Measurements from ENCODE around the gene USP22. TPM values are rescaled to one million over a fixed set of nuclear protein-coding genes. Genes with fewer than 3 reads are reported as not detected.

USP22 gene
- total and polyA plus RNA-seq, 2 of the 4 experiments (the other 2 are of a cell fraction): 161 to 319 TPM

GRCh38 chr17:20960871-20961270 lies 81.9 kb downstream of the USP22 start:
- no peak overlapping the region for H2BK20ac ChIP-seq (ENCODE audit: low read depth, low read length)
- no peak overlapping the region for H3K4ac ChIP-seq (ENCODE audit: low read depth, low read length)
- H2AK5ac ChIP-seq (ENCODE audit: low read depth, low read length): no peak overlapping the region
- 50% methylated on average over 2 of the region's 7 CpGs; no CpG with 5 or more reads in 1 of the 2 experiments for WGBS, 2 experiments (ENCODE audit: extremely low coverage in 2 of 2, insufficient read length in 1 of 2)
- H3K9ac ChIP-seq (ENCODE audit: low read depth, low read length): no peak overlapping the region
- no peak overlapping the region for H3K23ac ChIP-seq (ENCODE audit: low read depth, low read length)
- H3K36me3 ChIP-seq (ENCODE audit: control insufficient read depth, insufficient read depth, low read length): no peaks in the 10 kb centered on the region
- no peak overlapping the region for H3K27ac ChIP-seq (ENCODE audit: insufficient read depth, low read length)
- H3K4me1 ChIP-seq (ENCODE audit: control insufficient read depth, insufficient read depth, low read length): no peaks in the 10 kb centered on the region; the same call in 1 of the 2 replicates
- H2BK15ac ChIP-seq (ENCODE audit: low read depth, low read length): no peak overlapping the region
- no TSS peak for BruUV-seq (replicated peaks)
- ChIA-PET CTCF (no interaction called here), POLR2A (ENCODE audit: unreplicated experiment) (no interaction called here)
- H4K5ac ChIP-seq (ENCODE audit: low read depth, low read length): no peak overlapping the region
- no peak overlapping the region for H4K91ac ChIP-seq (ENCODE audit: insufficient read depth, low read depth, low read length)
- H3K4me2 ChIP-seq (ENCODE audit: low read depth, low read length): no peak overlapping the region
- H4K8ac ChIP-seq (ENCODE audit: low read depth in 2 of 2, low read length in 2 of 2): no peak overlapping the region
- no peak overlapping the region for H2BK120ac ChIP-seq (ENCODE audit: low read depth, low read length)
- TF ChIP-seq FOS (IDR thresholded peaks at IDR 0.05; ENCODE audit: low read depth, low read length) (no peak), RAD21 (IDR thresholded peaks at IDR 0.05; ENCODE audit: low read length) (no peak), MAFK (IDR thresholded peaks at IDR 0.05; ENCODE audit: low read depth, low read length) (no peak)
- H3K56ac ChIP-seq (ENCODE audit: extremely low read depth, insufficient read depth, low read length): no peak overlapping the region
- H3K18ac ChIP-seq (ENCODE audit: low read depth, low read length): no peak overlapping the region
- H2AK9ac ChIP-seq (replicated peaks; ENCODE audit: low read depth, low read length, poor library complexity): no peak overlapping the region
- H3K9me3 ChIP-seq (ENCODE audit: control insufficient read depth, insufficient read depth, low read length): no peaks in the 10 kb centered on the region
- no peak overlapping the region for H2BK5ac ChIP-seq (ENCODE audit: low read depth, low read length, poor library complexity, severe bottlenecking)
- no peak overlapping the region for H3K4me3 ChIP-seq (ENCODE audit: insufficient read depth, low read depth, low read length)
- in situ Hi-C loops (cut with MboI; ENCODE audit: low sequenced_read_pairs) (no loop called here), dilution Hi-C loops (cut with HindIII; ENCODE audit: low sequenced_read_pairs, unreplicated experiment) (no loop called here), intact Hi-C loops (cut with micrococcal nuclease) (no loop called here)
- H2AFZ ChIP-seq (replicated peaks; ENCODE audit: low read length, poor library complexity): no peak overlapping the region
- no peaks in the 10 kb centered on the region for H3K79me1 ChIP-seq (ENCODE audit: low read depth in 1 of 2, low read length in 2 of 2)
- H3K27me3 ChIP-seq (ENCODE audit: control insufficient read depth, insufficient read depth, low read length): peaks cover 21% of the 10 kb centered on the region
- no peak overlapping the region for H3K14ac ChIP-seq (replicated peaks; ENCODE audit: low read depth, low read length)
- DNase-seq: no peak
- ATAC-seq (ENCODE audit: low read depth): no peak
- H4K20me1 ChIP-seq (ENCODE audit: insufficient read depth, low read length): no peaks in the 10 kb centered on the region
- no peaks in the 10 kb centered on the region for H3K9me1 ChIP-seq (ENCODE audit: insufficient read depth, low read length)
